Breast epithelium (tissue), 4 donors: ENCODE data around the gene SRGAP1. TPM values are rescaled to one million over a fixed set of nuclear protein-coding genes. Genes with fewer than 3 reads are reported as not detected.

ENCODE experiments used
- DNase-seq, 2 donors: peaks; one replicate each; pipeline ENCODE4 v3.0.0-alpha.2; 2019; ENCODE audit warnings: low spot score in 2 of 2
- H3K27ac ChIP-seq, 2 donors: fragments of 200-600 bp; sonication (generic) in 1 of 2; one replicate each; pipeline ENCODE4 v1.5.1; 2016 to 2019; ENCODE audit warnings: mild to moderate bottlenecking in 1 of 2
- H3K27me3 ChIP-seq, 2 donors: fragments of 200-600 bp; sonication (generic) in 1 of 2; one replicate each; pipeline versions ENCODE4 v1.5.1 to v1.6.0; 2017 to 2019; ENCODE audit warnings: control low read depth in 1 of 2, mild to moderate bottlenecking in 1 of 2
- H3K36me3 ChIP-seq: fragments of 200-600 bp; one replicate; pipeline ENCODE4 v1.5.1; 2019
- H3K4me1 ChIP-seq, 2 donors: fragments of 200-600 bp; sonication (generic); one replicate each; pipeline ENCODE4 v1.5.1; 2016 to 2019; ENCODE audit warnings: control low read depth in 1 of 2
- H3K4me3 ChIP-seq, 3 donors: fragments of 200-600 bp; sonication (generic); 1 replicate in 2 of 3; 2 replicates in 1 of 3; pipeline ENCODE4 v1.5.1; 2016 to 2019; ENCODE audit warnings: mild to moderate bottlenecking in 3 of 3, moderate library complexity in 2 of 3
- H3K9me3 ChIP-seq, 2 donors: fragments of 200-600 bp; sonication (generic) in 1 of 2; one replicate each; pipeline ENCODE4 v1.5.1; 2016 to 2019; ENCODE audit warnings: control low read depth in 1 of 2
- POLR2A ChIP-seq: fragments of 450-650 bp; IDR thresholded peaks from one replicate; pipeline ENCODE4 v1.6.1; 2016; ENCODE audit warnings: antibody characterized with exemption, mild to moderate bottlenecking, moderate library complexity
- POLR2AphosphoS5 ChIP-seq, 3 donors: sonication (generic); formaldehyde crosslinking; IDR thresholded peaks; one replicate each; pipeline ENCODE4 v1.6.1; 2017; ENCODE audit warnings: antibody characterized with exemption in 3 of 3
- intact Hi-C: fragments of 100-400 bp; cut with DNase I; formaldehyde crosslinking; loops from one replicate; pipeline ENCODE4 v1.15.1; 2023; ENCODE audit warnings: low total_unique reads
- total RNA-seq, 3 donors: library from RNA; depleted of rRNA; stranded (reverse); fragments of >200 nt; gene quantifications; one replicate each; pipeline ENCODE4 v1.1.0, GENCODE V29; 2016
- TF ChIP-seq, protein P1 (sequence below), 3 donors: fragments of 450-650 bp; IDR thresholded peaks; one replicate each; pipeline ENCODE4 v1.5.1; 2016 to 2017; ENCODE audit warnings: antibody characterized with exemption in 3 of 3, mild to moderate bottlenecking in 3 of 3, moderate library complexity in 3 of 3

Gene SRGAP1
- total RNA-seq = 10 to 100 TPM; 20.3 to 58.7 (median 29.3) TPM

- peaks cover 0 to 15% of the 10 kb centered on the region in 2 donors for H3K4me1 ChIP-seq
- peak; percentile 55 to 75 for DNase-seq
- peak within 1 kb of the TSS; percentile 93 to 97 for H3K27ac ChIP-seq
- H3K9me3 ChIP-seq = no peaks in the 10 kb centered on the region
- H3K27me3 ChIP-seq = no peaks in the 10 kb centered on the region
- peak within 1 kb of the TSS; percentile 93 to 99 (median 98) for H3K4me3 ChIP-seq
- intact Hi-C loops = loop anchor here (5.0 to 10.0 kb wide), 2 partner anchors 250 to 413 kb away; no protein-coding TSS in a partner anchor
- H3K36me3 ChIP-seq = no peaks in the 10 kb centered on the region
- TF ChIP-seq, protein P1, sequence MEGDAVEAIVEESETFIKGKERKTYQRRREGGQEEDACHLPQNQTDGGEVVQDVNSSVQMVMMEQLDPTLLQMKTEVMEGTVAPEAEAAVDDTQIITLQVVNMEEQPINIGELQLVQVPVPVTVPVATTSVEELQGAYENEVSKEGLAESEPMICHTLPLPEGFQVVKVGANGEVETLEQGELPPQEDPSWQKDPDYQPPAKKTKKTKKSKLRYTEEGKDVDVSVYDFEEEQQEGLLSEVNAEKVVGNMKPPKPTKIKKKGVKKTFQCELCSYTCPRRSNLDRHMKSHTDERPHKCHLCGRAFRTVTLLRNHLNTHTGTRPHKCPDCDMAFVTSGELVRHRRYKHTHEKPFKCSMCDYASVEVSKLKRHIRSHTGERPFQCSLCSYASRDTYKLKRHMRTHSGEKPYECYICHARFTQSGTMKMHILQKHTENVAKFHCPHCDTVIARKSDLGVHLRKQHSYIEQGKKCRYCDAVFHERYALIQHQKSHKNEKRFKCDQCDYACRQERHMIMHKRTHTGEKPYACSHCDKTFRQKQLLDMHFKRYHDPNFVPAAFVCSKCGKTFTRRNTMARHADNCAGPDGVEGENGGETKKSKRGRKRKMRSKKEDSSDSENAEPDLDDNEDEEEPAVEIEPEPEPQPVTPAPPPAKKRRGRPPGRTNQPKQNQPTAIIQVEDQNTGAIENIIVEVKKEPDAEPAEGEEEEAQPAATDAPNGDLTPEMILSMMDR (IDR thresholded peaks at IDR 0.05) = no peak
- TF ChIP-seq POLR2A (no peak), POLR2AphosphoS5 (IDR thresholded peaks at IDR 0.05) (peak; percentile 9 to 46 (median 25))
Observed at GRCh38 chr12:63844391-63845341, at the start of gene SRGAP1. TSS of gene SRGAP1 (plus strand) at chr12:63844700. CDS start at chr12:63844817, 117 bp downstream.

DNA sequence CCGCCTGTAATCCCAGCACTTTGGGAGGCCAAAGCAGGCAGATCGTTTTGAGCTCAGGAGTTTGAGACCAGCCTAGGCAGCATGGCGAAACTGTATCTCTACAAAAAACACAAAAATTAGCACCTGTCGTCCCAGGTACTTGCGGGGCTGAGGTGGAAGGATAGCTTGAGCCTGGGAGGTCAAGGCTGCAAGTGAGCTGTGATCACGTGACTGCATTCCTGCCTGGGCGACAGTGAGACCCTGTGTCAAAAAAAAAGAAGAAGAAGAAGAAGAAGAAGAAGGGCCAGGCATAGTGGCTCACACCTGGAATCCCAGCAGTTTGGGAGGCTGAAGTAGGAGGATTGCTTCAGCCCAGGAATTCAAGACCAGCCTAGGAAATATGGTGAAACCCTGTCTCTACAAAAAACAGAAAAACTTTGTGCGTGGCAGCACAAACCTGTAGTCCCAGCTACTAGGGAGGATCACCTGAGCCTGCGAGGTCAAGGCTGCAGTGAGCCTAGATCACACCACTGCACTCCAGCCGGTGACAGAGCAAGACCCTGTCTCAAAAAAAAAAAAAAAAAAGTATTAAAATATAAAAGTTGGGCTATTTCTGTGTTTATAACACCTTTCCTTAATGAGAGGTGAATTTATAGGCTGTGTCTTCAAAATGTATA is 49.3 kb upstream of the SRGAP1 start:
- Histone ChIP-seq H3K36me3 (no peaks in the 10 kb centered on the region), H3K27me3 (no peaks in the 10 kb centered on the region), H3K4me3 (no peak overlapping the region), H3K9me3 (no peaks in the 10 kb centered on the region), H3K27ac (no peak overlapping the region), H3K4me1 (no peaks in the 10 kb centered on the region)
- DNase-seq = no peak
- TF ChIP-seq, protein P1 (IDR thresholded peaks at IDR 0.05) = no peak
- TF ChIP-seq POLR2AphosphoS5 (IDR thresholded peaks at IDR 0.05) (no peak), POLR2A (no peak)
- intact Hi-C loops = no loop called here

GRCh38 chr12:63795944-63796343 is 48.6 kb upstream of the SRGAP1 start:
- H3K9me3 ChIP-seq = no peaks in the 10 kb centered on the region
- H3K4me3 ChIP-seq = no peak overlapping the region
- TF ChIP-seq POLR2AphosphoS5 (IDR thresholded peaks at IDR 0.05) = no peak
- no peak for TF ChIP-seq POLR2A
- TF ChIP-seq, protein P1 (IDR thresholded peaks at IDR 0.05) = no peak
- H3K27ac ChIP-seq = no peak overlapping the region
- intact Hi-C loops = no loop called here
- no peak for DNase-seq
- H3K36me3 ChIP-seq = no peaks in the 10 kb centered on the region
- H3K27me3 ChIP-seq = no peaks in the 10 kb centered on the region
- no peaks in the 10 kb centered on the region for H3K4me1 ChIP-seq

DNA sequence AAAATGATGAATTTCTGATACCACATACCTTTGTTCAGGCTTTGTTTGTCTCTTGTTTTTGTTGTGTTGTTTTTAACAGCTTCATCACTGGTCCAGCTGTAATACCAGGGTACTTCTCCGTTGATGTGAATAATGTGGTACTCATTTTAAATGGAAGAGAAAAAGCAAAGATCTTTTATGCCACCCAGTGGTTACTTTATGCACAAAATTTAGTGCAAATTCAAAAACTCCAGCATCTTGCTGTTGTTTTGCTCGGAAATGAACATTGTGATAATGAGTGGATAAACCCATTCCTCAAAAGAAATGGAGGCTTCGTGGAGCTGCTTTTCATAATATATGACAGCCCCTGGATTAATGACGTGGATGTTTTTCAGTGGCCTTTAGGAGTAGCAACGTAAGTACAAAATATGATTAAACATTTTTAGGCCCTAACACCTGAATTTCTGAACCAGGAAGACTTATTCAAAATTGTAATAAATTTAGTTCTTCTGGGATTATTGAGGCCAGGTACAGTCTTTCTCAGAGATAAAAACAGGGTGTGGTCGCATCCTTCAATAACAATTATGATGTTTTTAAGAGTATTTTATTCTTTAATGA is 42.4 kb upstream of the SRGAP1 start:
- Histone ChIP-seq H3K9me3 (no peaks in the 10 kb centered on the region), H3K27me3 (no peaks in the 10 kb centered on the region), H3K4me1 (no peaks in the 10 kb centered on the region), H3K4me3 (no peak overlapping the region), H3K36me3 (no peaks in the 10 kb centered on the region), H3K27ac (no peak overlapping the region)
- TF ChIP-seq POLR2A (no peak), POLR2AphosphoS5 (IDR thresholded peaks at IDR 0.05) (no peak)
- TF ChIP-seq, protein P1 (IDR thresholded peaks at IDR 0.05) = peak in 2 of 3 donors; percentile 30 to 49
- no peak for DNase-seq
- intact Hi-C loops = no loop called here
